GM23338 (cell line): ENCODE measurements around the gene NAPA. TPM values are rescaled to one million over a fixed set of nuclear protein-coding genes. Genes with fewer than 3 reads are reported as not detected.

ENCODE experiments used
- ATAC-seq: fragments of 200-7000 bp; cut with Tn5 transposase; 3 replicates; pipeline ENCODE4 v1.9.1; 2020
- DNase-seq: peaks from one replicate; pipeline ENCODE4 v3.0.0-alpha.2; 2015; ENCODE audit warnings: low spot score
- H2AFZ ChIP-seq: fragments of 200-600 bp; sonication (generic); 2 replicates; pipeline ENCODE4 v1.8.0; 2016; ENCODE audit warnings: antibody characterized with exemption, mild to moderate bottlenecking, moderate library complexity
- H3F3A ChIP-seq: fragments of 200-600 bp; sonication (generic); replicated peaks from 2 replicates; pipeline ENCODE4 v1.8.0; 2017; ENCODE audit warnings: antibody characterized with exemption, mixed run types, low read depth
- H3K27ac ChIP-seq: fragments of 200-600 bp; sonication (generic); 2 replicates; pipeline ENCODE4 v1.6.1; 2016; ENCODE audit warnings: low read depth
- H3K27me3 ChIP-seq: fragments of 200-600 bp; sonication (generic); 2 replicates; pipeline ENCODE4 v1.8.0; 2016; ENCODE audit warnings: mild to moderate bottlenecking, mixed run types, moderate library complexity; ENCODE audit not compliant: insufficient read depth
- H3K36me3 ChIP-seq: fragments of 200-600 bp; sonication (generic); 2 replicates; pipeline ENCODE4 v1.8.0; 2016; ENCODE audit warnings: mild to moderate bottlenecking; ENCODE audit not compliant: insufficient read depth
- H3K4me1 ChIP-seq: fragments of 200-600 bp; sonication (generic); 2 replicates; pipeline ENCODE4 v1.8.0; 2016; ENCODE audit warnings: mild to moderate bottlenecking, moderate library complexity; ENCODE audit not compliant: insufficient read depth
- H3K4me2 ChIP-seq: fragments of 200-600 bp; sonication (generic); 2 replicates; pipeline ENCODE4 v1.7.1; 2017; ENCODE audit warnings: mixed run types
- H3K4me3 ChIP-seq: fragments of 200-600 bp; sonication (generic); 2 replicates; pipeline ENCODE4 v1.6.1; 2016; ENCODE audit warnings: mixed run types
- H3K79me2 ChIP-seq: fragments of 200-600 bp; sonication (generic); replicated peaks from 2 replicates; pipeline ENCODE4 v1.8.0; 2017; ENCODE audit warnings: mild to moderate bottlenecking; ENCODE audit not compliant: insufficient read depth
- H3K9me2 ChIP-seq: fragments of 200-600 bp; sonication (generic); 2 replicates; pipeline ENCODE4 v1.8.0; 2017; ENCODE audit not compliant: insufficient read depth
- H4K20me1 ChIP-seq: fragments of 200-600 bp; sonication (generic); replicated peaks from 2 replicates; pipeline ENCODE4 v1.8.0; 2017; ENCODE audit warnings: mild to moderate bottlenecking; ENCODE audit not compliant: insufficient read depth
- H3K27ac Mint-ChIP-seq: 2 replicates; pipeline ENCODE4 v1.8.0; 2020; ENCODE audit warnings: inconsistent platforms, mild to moderate bottlenecking, moderate library complexity, mixed read lengths
- H3K27me3 Mint-ChIP-seq: 3 replicates; pipeline ENCODE4 v1.8.0; 2022; ENCODE audit warnings: low read depth, mild to moderate bottlenecking, moderate library complexity, mixed read lengths, inconsistent platforms; ENCODE audit not compliant: insufficient read depth, poor library complexity
- H3K36me3 Mint-ChIP-seq: 3 replicates; pipeline ENCODE4 v1.8.0; 2021; ENCODE audit warnings: low read depth, mild to moderate bottlenecking, inconsistent platforms, moderate library complexity, mixed read lengths
- H3K4me1 Mint-ChIP-seq: 3 replicates; pipeline ENCODE4 v1.8.0; 2020; ENCODE audit warnings: mild to moderate bottlenecking, inconsistent platforms, mixed read lengths
- H3K4me3 Mint-ChIP-seq: 3 replicates; pipeline ENCODE4 v1.8.0; 2021; ENCODE audit warnings: moderate library complexity, mild to moderate bottlenecking, inconsistent platforms, mixed read lengths
- H3K9me3 Mint-ChIP-seq: 3 replicates; pipeline ENCODE4 v1.8.0; 2020; ENCODE audit warnings: moderate library complexity, mild to moderate bottlenecking, inconsistent platforms, mixed read lengths
- CREB1 ChIP-seq: fragments of 250-450 bp; sonication (Bioruptor Pico); IDR thresholded peaks from 2 replicates; pipeline ENCODE4 v1.5.0; 2020; ENCODE audit warnings: low read depth, mild to moderate bottlenecking, moderate library complexity
- EZH2 ChIP-seq: fragments of 200-600 bp; sonication (generic); IDR thresholded peaks from one replicate; pipeline ENCODE4 v1.8.0; 2017; ENCODE audit warnings: antibody characterized with exemption, mild to moderate bottlenecking, low read depth; ENCODE audit not compliant: unreplicated experiment
- EZH2phosphoT487 ChIP-seq: fragments of 200-600 bp; sonication (generic); IDR thresholded peaks from one replicate; pipeline ENCODE4 v1.8.1; 2018; ENCODE audit warnings: antibody characterized with exemption; ENCODE audit not compliant: unreplicated experiment
- JUNB ChIP-seq: IDR thresholded peaks from one replicate; pipeline ENCODE4 v1.6.1; 2016; ENCODE audit warnings: antibody characterized with exemption; ENCODE audit not compliant: unreplicated experiment
- NANOG ChIP-seq: IDR thresholded peaks from 2 replicates; pipeline ENCODE4 v1.6.1; 2016; ENCODE audit warnings: antibody characterized with exemption, borderline replicate concordance
- POLR2AphosphoS5 ChIP-seq: IDR thresholded peaks from 2 replicates; pipeline ENCODE4 v1.6.1; 2016; ENCODE audit warnings: antibody characterized with exemption, low read depth
- STAT1 ChIP-seq: IDR thresholded peaks from one replicate; pipeline ENCODE4 v1.6.1; 2016; ENCODE audit warnings: antibody characterized with exemption; ENCODE audit not compliant: unreplicated experiment
- ZNF114 ChIP-seq: fragments of 250-450 bp; sonication (Bioruptor Pico); IDR thresholded peaks from 2 replicates; pipeline ENCODE4 v1.5.0; 2020; ENCODE audit warnings: mild to moderate bottlenecking, moderate library complexity
- ZNF331 ChIP-seq: fragments of 250-450 bp; sonication (Bioruptor Pico); IDR thresholded peaks from 2 replicates; pipeline ENCODE4 v1.5.0; 2020; ENCODE audit warnings: low read depth, mild to moderate bottlenecking, moderate library complexity
- polyA plus RNA-seq: library from polyadenylated mRNA; unstranded; fragments of >200 nt; fragmentation: Nextera tagmentation; extraction: Ambion mirVana; gene quantifications from 2 replicates; pipeline ENCODE4 v1.2.1, GENCODE V29; 2016
- total RNA-seq: library from RNA; depleted of rRNA; stranded (reverse); fragments of >200 nt; shearing (Covaris generic); gene quantifications from 2 replicates; pipeline ENCODE4 v1.2.3, GENCODE V29; 2014
- TF ChIP-seq, protein P1 (sequence below): IDR thresholded peaks from one replicate; pipeline ENCODE4 v1.6.1; 2018; ENCODE audit warnings: antibody characterized with exemption; ENCODE audit not compliant: unreplicated experiment
- TF ChIP-seq, protein P2 (sequence below): IDR thresholded peaks from 2 replicates; pipeline ENCODE4 v1.6.1; 2016; ENCODE audit warnings: antibody characterized with exemption
- TF ChIP-seq, protein P3 (sequence below): fragments of 250-450 bp; sonication (Bioruptor Pico); IDR thresholded peaks from 2 replicates; pipeline ENCODE4 v1.5.0; 2020; ENCODE audit warnings: mild to moderate bottlenecking, moderate library complexity
- TF ChIP-seq, protein P4 (sequence below), 2 experiments: fragments of 200-600 bp in 1 of 2; sonication (generic) in 1 of 2; conservative IDR thresholded peaks; 2 replicates each; pipeline versions ENCODE4 v1.5.1 to v1.6.1; 2016 to 2017; ENCODE audit warnings: antibody characterized with exemption in 2 of 2, low read depth in 2 of 2, mild to moderate bottlenecking in 2 of 2, moderate library complexity in 1 of 2

The NAPA gene
- total and polyA plus RNA-seq, 2 experiments from 2014 or later: 52.0 to 72.1 TPM

DNA sequence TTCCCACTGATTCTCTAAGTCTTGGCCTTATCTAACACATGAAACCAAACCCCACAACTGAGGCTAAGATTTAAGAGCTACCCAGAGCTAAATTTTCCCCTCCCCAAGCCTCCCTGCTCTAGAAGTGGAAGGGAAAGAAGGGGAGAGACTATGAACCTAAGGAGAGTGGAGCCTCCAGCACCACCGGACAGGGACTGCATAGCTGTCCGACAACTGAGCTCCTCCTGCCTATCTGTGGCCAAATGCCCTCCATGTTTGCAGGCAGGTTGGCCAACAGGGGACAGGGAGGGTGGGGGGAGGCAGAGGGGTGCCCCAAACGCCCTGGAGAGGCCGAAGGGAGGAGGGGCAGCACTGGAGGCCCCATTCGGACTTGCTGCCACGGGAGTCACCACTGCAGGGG lies 6.0 kb upstream of the NAPA start:
- DNase-seq (no peak), ATAC-seq (no peak)
- TF ChIP-seq EZH2phosphoT487 (no peak), ZNF114 (no peak), STAT1 (no peak), JUNB (no peak), EZH2 (no peak), ZNF331 (CRISPR knock-in tag) (no peak), CREB1 (no peak), NANOG (no peak), POLR2AphosphoS5 (no peak)
- TF ChIP-seq, protein P1, sequence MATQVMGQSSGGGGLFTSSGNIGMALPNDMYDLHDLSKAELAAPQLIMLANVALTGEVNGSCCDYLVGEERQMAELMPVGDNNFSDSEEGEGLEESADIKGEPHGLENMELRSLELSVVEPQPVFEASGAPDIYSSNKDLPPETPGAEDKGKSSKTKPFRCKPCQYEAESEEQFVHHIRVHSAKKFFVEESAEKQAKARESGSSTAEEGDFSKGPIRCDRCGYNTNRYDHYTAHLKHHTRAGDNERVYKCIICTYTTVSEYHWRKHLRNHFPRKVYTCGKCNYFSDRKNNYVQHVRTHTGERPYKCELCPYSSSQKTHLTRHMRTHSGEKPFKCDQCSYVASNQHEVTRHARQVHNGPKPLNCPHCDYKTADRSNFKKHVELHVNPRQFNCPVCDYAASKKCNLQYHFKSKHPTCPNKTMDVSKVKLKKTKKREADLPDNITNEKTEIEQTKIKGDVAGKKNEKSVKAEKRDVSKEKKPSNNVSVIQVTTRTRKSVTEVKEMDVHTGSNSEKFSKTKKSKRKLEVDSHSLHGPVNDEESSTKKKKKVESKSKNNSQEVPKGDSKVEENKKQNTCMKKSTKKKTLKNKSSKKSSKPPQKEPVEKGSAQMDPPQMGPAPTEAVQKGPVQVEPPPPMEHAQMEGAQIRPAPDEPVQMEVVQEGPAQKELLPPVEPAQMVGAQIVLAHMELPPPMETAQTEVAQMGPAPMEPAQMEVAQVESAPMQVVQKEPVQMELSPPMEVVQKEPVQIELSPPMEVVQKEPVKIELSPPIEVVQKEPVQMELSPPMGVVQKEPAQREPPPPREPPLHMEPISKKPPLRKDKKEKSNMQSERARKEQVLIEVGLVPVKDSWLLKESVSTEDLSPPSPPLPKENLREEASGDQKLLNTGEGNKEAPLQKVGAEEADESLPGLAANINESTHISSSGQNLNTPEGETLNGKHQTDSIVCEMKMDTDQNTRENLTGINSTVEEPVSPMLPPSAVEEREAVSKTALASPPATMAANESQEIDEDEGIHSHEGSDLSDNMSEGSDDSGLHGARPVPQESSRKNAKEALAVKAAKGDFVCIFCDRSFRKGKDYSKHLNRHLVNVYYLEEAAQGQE: no peak
- TF ChIP-seq, protein P2, sequence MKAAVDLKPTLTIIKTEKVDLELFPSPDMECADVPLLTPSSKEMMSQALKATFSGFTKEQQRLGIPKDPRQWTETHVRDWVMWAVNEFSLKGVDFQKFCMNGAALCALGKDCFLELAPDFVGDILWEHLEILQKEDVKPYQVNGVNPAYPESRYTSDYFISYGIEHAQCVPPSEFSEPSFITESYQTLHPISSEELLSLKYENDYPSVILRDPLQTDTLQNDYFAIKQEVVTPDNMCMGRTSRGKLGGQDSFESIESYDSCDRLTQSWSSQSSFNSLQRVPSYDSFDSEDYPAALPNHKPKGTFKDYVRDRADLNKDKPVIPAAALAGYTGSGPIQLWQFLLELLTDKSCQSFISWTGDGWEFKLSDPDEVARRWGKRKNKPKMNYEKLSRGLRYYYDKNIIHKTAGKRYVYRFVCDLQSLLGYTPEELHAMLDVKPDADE: no peak
- TF ChIP-seq, protein P3, sequence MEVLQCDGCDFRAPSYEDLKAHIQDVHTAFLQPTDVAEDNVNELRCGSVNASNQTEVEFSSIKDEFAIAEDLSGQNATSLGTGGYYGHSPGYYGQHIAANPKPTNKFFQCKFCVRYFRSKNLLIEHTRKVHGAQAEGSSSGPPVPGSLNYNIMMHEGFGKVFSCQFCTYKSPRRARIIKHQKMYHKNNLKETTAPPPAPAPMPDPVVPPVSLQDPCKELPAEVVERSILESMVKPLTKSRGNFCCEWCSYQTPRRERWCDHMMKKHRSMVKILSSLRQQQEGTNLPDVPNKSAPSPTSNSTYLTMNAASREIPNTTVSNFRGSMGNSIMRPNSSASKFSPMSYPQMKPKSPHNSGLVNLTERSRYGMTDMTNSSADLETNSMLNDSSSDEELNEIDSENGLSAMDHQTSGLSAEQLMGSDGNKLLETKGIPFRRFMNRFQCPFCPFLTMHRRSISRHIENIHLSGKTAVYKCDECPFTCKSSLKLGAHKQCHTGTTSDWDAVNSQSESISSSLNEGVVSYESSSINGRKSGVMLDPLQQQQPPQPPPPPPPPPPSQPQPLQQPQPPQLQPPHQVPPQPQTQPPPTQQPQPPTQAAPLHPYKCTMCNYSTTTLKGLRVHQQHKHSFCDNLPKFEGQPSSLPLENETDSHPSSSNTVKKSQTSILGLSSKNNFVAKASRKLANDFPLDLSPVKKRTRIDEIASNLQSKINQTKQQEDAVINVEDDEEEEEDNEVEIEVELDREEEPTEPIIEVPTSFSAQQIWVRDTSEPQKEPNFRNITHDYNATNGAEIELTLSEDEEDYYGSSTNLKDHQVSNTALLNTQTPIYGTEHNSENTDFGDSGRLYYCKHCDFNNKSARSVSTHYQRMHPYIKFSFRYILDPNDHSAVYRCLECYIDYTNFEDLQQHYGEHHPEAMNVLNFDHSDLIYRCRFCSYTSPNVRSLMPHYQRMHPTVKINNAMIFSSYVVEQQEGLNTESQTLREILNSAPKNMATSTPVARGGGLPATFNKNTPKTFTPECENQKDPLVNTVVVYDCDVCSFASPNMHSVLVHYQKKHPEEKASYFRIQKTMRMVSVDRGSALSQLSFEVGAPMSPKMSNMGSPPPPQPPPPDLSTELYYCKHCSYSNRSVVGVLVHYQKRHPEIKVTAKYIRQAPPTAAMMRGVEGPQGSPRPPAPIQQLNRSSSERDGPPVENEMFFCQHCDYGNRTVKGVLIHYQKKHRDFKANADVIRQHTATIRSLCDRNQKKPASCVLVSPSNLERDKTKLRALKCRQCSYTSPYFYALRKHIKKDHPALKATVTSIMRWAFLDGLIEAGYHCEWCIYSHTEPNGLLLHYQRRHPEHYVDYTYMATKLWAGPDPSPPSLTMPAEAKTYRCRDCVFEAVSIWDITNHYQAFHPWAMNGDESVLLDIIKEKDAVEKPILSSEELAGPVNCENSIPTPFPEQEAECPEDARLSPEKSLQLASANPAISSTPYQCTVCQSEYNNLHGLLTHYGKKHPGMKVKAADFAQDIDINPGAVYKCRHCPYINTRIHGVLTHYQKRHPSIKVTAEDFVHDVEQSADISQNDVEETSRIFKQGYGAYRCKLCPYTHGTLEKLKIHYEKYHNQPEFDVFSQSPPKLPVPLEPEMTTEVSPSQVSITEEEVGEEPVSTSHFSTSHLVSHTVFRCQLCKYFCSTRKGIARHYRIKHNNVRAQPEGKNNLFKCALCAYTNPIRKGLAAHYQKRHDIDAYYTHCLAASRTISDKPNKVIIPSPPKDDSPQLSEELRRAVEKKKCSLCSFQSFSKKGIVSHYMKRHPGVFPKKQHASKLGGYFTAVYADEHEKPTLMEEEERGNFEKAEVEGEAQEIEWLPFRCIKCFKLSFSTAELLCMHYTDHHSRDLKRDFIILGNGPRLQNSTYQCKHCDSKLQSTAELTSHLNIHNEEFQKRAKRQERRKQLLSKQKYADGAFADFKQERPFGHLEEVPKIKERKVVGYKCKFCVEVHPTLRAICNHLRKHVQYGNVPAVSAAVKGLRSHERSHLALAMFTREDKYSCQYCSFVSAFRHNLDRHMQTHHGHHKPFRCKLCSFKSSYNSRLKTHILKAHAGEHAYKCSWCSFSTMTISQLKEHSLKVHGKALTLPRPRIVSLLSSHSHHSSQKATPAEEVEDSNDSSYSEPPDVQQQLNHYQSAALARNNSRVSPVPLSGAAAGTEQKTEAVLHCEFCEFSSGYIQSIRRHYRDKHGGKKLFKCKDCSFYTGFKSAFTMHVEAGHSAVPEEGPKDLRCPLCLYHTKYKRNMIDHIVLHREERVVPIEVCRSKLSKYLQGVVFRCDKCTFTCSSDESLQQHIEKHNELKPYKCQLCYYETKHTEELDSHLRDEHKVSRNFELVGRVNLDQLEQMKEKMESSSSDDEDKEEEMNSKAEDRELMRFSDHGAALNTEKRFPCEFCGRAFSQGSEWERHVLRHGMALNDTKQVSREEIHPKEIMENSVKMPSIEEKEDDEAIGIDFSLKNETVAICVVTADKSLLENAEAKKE (CRISPR knock-in tag): no peak
- TF ChIP-seq, protein P4, sequence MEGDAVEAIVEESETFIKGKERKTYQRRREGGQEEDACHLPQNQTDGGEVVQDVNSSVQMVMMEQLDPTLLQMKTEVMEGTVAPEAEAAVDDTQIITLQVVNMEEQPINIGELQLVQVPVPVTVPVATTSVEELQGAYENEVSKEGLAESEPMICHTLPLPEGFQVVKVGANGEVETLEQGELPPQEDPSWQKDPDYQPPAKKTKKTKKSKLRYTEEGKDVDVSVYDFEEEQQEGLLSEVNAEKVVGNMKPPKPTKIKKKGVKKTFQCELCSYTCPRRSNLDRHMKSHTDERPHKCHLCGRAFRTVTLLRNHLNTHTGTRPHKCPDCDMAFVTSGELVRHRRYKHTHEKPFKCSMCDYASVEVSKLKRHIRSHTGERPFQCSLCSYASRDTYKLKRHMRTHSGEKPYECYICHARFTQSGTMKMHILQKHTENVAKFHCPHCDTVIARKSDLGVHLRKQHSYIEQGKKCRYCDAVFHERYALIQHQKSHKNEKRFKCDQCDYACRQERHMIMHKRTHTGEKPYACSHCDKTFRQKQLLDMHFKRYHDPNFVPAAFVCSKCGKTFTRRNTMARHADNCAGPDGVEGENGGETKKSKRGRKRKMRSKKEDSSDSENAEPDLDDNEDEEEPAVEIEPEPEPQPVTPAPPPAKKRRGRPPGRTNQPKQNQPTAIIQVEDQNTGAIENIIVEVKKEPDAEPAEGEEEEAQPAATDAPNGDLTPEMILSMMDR (conservative IDR thresholded peaks at IDR 0.05; ENCODE audit: low read depth in 2 of 2): no peak
- Histone ChIP-seq H3K4me1 (peaks cover 6% of the 10 kb centered on the region; the same call in 1 of the 2 replicates), H3K36me3 (no peaks in the 10 kb centered on the region), H3K27me3 (no peaks in the 10 kb centered on the region), H3K4me3 (no peak overlapping the region), H3K4me2 (no peak overlapping the region), H3K9me2 (no peaks in the 10 kb centered on the region), H3F3A (no peaks in the 10 kb centered on the region; the same call in 1 of the 2 replicates), H2AFZ (peak overlapping the region; percentile 86; the same call in 1 of the 2 replicates), H4K20me1 (no peaks in the 10 kb centered on the region), H3K79me2 (no peaks in the 10 kb centered on the region), H3K27ac (no peak overlapping the region)
- peaks cover 6% of the 10 kb centered on the region; the same call in 2 of the 3 replicates for H3K4me1 Mint-ChIP-seq
- no peak overlapping the region for H3K4me3 Mint-ChIP-seq
- H3K27ac Mint-ChIP-seq: no peak overlapping the region
- no peaks in the 10 kb centered on the region for H3K36me3 Mint-ChIP-seq
- H3K27me3 Mint-ChIP-seq: peaks cover 10% of the 10 kb centered on the region
- H3K9me3 Mint-ChIP-seq: no peaks in the 10 kb centered on the region
